ENCODE data around the gene LMAN1L.

- TF ChIP-seq, protein P1, sequence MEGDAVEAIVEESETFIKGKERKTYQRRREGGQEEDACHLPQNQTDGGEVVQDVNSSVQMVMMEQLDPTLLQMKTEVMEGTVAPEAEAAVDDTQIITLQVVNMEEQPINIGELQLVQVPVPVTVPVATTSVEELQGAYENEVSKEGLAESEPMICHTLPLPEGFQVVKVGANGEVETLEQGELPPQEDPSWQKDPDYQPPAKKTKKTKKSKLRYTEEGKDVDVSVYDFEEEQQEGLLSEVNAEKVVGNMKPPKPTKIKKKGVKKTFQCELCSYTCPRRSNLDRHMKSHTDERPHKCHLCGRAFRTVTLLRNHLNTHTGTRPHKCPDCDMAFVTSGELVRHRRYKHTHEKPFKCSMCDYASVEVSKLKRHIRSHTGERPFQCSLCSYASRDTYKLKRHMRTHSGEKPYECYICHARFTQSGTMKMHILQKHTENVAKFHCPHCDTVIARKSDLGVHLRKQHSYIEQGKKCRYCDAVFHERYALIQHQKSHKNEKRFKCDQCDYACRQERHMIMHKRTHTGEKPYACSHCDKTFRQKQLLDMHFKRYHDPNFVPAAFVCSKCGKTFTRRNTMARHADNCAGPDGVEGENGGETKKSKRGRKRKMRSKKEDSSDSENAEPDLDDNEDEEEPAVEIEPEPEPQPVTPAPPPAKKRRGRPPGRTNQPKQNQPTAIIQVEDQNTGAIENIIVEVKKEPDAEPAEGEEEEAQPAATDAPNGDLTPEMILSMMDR (IDR thresholded peaks at IDR 0.05) = no peak
- TF ChIP-seq POLR2A (IDR thresholded peaks at IDR 0.05) = no peak
Observed at GRCh38 chr15:74768099-74768770, 44.4 kb upstream of the LMAN1L start.
